ENCODE data around the gene WDR5.
A peak's percentile ranks its signal among the peaks of the same experiment; 100 is the strongest.
"Not testable (repeated sequence)": the region's sequence is repeated elsewhere in the genome, so short reads cannot be mapped to it uniquely, and the experiment has no call there.

WDR5 gene

DNA sequence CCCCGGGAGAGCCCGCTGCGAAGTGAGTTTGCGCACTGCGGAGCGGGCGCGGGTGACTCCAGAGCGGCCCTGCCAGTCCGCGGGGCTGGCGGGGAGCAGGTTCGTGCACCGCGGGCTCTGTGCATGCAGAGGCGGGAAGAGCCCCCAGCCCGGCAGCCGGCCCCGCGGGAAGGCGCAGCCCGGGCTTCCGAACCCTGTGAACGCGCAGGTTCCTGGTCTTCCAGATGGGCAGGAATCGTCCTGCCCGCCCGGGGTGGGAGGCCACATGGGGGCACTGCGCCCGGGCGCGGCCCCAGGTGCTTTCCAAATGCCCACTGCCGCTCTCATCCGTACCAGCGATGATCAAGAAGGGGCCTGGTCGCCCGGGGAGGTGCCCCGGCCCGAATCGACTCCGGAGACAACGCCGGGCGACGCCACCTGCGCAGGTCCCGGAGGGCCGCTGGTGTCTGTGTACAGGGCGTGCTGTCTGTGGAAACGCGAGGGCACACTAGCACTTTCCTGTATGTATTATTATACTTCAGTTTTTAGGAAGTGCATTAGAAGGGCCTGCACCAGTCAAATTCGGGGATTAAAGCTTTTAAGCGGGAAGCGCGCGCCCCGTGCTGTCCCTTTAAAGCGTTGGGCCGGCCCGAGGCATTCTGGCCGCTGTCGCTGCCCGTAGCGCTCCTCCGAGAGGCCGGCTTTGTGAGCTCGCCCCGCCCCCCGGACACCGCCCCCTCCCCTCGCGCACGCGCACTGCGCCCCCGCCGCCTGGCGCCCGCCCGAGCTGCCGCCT lies at the start of gene WDR5:
TSS of gene WDR5 (plus strand) at position 740 of the 775 bp plus-strand sequence. CDS start 3,796 bp downstream, outside the sequence.
- peak; percentile 92 for DNase-seq

DNA sequence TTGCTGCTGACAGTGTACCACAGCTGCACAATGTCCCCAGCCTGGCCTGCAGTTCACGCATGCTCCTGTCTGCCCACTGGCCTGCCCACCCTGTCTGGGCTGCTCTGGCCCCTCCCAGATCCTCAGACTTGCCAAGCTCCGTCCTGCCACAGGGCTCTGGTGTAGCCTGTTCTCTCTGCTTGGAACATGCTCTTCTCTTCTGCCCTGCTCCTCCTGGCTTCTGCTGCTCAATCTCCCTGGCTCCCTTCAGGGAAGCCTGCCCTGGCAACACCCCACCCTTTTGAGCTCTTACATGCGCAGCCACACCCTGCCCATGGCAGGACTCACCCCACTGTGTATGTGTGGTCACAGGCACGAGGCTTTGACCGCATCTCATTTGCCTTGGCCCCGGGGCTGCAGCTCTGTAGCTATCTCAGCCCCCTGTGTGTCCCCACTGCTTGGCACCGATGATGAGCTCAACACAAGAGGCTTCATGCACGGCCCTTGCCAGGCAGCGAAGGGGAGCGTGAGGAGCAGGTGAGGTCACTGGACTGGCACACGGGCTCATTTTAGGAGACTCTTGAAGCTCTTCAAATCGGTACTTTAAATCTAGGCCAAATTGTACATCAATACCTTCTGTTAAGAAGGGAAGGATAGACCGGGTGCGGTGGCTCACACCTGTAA lies 47.7 kb upstream of the WDR5 start:
- DNase-seq: no peak

DNA sequence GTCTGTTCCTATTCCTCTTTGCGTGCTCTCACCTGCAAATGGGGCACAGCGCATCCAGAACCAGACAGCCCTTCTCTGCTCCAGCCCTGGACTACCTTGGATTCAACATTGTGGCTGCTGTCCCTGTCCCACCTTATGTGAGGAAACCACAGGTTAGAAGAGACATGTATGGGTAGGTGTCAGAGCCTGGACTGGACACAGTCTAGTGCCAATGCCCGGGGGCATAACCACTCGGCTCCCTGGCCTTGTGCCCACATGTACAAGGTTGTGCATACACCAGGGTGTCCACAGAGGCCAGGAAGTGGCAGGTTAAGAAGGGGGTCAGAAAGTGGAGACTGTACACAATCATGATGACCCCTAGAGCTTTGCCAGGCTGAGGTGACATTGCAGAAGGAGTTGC lies 45.9 kb upstream of the WDR5 start:
- DNase-seq: no peak

DNA sequence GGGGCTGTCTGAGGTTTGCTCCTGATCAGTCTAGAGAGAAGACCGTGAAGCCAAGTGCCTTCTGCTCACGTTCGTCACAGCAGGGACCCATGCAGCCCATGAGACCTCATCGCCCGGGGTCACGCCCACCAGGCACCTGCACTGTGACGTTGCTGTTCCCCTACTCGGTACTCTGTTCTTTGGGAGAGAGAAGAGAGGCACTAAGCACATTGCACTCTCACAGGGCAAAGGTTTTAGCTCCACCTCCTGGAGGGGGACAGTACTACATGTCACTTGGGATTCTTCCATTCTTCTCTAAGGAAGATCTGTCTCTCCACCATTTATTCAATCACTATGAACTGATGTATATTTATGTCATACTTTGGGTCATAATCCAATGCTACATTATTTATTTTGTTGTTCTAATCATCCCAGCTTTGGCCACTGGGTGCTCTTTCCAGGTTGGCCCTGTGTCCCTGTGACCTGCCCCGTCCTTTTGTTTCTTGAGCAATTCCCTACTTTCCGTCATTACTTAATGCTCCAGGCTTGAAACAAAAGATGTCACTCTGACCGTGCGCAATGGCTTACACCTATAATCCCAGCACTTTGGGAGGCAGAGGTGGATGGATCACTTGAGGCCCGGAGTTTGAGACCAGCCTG lies 36.6 kb upstream of the WDR5 start:
- peak; percentile 63 for DNase-seq

DNA sequence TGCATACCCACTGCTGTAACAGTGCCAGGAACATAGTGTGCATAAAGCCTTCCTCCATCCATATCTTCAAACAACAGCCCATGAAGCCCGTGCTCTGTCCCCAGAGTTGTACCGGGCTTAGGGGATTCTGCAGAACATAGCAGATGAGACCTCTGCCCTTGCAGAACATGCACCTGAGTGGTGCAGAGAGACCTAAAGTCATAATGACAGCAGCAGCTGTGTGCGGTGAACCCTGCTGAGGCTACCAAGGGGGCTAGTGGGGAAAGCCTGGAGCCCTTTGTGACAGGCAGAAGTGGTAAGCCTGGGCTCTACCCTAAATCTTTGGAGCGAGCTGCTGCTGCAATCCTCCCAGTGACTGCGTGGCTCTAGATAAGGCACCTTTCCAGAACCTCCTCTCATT lies 35.8 kb upstream of the WDR5 start:
- DNase-seq: no peak

DNA sequence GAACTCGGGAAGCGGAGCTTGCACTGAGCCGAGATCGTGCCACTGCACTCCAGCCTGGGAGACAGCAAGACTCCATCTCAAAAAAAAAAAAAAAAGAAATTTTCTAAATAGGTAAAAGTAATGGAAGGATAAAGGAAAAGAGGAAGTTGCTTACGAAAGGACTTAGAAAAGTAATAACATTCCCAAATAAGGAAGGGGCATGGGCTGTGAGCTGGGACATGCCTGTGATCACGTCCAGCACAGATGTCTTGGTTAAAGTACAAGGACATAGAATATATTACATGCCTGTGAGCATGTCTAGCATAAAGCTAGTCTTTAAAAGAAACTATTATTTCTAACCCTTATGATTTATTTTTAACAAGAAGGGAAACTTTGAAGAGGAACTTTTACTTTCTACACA lies 34.7 kb upstream of the WDR5 start:
- peak; percentile 14 for DNase-seq

DNA sequence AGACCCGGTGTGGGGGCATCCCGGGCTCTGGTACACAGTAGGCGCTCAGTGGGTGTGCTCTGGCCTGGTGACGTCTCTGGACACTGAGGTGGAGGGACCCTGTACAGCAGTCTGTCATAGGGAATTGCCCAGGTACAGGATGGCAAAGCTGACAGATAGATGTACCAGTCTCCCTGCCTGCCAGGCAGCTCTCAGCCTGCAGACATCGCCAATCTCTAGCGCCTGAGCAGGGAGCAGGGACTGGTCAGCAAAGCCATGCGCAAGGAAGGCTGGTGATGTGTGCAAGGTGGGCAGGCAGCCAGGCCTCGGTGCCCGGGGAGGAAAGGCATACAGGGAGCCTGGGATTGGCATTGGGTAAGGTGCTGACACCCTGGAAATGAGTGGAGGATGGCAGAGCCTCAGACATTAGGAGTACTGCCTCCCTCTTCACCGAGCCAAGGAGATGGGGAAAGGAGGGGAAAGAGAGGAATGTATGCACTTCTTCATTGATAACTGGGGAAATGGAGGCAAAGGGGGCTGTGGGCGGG lies 34.2 kb upstream of the WDR5 start:
- no peak for DNase-seq

DNA sequence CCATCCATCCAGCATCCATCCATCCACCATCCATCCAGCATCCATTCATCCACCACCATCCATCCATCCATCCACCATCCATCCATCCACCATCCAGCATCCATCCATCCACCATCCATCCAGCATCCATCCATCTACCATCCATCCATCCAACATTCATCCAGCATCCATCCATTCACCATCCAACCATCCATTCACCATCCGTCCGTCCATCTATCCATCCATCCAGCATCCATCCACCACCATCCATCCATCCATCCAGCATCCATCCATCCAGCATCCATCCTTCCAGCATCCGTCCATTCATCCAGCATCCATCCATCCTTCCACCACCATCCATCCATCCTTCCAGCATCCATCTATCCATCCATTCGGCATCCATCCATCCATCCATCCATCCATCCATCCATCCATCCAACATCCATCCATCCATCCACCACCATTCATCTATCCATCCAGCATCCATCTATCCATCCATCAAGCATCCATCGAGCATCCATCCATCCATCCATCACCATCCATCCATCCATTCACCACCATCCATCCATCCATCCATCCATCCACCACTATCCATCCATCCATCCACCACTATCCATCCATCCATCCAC lies 32.4 kb upstream of the WDR5 start:
- no peak for DNase-seq

DNA sequence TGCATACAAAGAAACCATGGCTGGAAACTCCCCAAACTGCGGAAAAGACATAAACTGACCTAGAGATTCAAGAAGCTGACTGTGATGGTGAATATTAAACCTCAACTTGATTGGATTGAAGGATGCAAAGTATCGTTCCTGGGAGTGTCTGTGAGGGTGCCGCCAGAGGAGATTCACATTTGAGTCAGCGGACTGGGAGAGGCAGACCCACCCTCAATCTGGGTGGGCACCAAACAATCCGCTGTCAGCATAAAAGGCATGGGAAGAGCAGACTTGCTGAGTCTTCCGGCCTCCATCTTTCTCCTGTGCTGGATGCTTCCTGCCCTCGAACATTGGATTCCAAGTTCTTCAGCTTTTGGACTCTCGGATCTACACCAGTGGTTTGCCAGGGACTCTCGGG lies 24.8 kb upstream of the WDR5 start:
- no peak for DNase-seq

DNA sequence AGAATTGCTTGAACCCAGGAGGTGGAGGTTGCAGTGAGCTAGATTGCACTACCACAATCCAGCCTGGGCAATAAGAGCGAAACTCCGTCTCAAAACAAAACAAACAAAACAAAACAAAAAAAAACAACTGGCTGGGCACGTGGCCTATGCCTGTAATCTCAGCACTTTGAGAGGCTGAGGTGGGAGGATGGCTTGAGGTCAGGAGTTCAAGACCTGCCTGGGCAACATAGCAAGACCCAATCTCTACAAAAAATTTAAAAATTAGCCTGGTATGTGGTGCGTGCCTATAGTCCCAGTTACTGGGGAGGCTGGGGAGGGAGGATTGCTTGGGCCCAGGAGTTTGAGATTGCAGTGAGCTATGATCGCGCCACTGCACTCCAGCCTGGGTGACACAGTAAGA lies 23.3 kb upstream of the WDR5 start:
- no peak for DNase-seq

DNA sequence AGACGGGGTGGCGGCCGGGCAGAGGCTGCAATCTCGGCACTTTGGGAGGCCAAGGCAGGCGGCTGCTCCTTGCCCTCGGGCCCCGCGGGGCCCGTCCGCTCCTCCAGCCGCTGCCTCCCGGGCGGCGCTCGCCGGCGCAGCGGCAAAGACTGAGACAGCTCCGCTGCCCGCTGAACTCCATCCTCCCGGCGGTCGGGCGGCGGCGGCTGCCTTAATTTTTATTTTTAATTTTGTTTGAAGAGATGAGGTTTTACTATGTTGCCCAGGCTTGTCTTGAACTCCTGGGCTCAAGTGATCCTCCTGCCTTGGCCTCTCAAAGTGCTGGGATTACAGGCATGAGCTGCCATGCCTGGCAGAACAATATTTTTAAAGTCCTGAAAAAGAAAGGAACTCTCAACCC lies 16.9 kb upstream of the WDR5 start:
- DNase-seq: not testable (repeated sequence)

DNA sequence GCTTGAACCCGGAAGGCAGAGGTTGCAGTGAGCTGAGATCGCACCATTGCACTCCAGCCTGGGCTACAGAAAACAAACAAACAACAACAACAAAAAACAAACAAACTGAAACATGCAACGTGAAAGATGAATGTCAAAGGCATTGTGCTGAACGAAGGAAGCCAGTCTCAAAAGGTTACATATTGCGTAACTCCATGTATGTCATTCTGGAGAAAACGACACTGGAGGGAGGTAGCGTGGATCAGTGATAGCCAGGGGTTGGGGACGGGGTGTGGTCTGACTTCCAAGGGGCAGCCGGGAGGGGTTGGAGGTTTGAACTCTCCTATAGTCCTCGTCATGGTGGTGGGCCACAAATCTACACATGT lies 12.1 kb upstream of the WDR5 start:
- peak; percentile 62 for DNase-seq

DNA sequence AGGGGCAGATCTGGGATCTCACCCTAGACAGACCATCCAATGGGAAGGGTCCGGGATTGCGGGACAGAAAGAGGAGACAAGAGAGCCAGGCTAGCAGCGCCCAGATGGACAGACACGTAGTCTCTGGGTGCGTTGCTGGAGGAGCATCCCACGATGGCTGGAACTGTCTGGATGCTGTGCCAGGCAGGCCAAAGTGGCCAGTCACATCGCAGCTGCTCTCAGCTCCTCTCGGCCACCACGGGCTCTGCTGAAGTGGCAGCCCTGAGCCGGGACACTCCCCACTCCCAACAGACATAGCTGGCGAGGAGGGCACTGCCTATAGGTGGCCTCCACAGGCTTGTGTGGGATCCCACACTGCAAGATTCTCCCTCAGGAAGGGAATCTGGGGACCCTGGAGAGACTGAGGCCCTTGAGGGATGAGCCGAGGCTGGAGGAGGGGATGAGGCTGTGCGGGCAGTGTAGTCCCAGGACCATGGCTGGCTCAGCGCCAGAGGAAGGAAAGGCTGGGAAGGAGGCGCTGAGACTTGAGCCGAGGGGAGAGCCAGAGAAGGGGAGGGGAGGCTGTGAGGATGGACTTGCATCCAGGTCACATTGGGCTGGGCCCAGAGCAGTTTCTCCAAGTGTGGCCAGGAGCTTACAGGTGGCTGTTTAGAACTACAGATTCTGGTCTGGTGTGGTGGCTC lies 10.3 kb upstream of the WDR5 start:
- DNase-seq: no peak

DNA sequence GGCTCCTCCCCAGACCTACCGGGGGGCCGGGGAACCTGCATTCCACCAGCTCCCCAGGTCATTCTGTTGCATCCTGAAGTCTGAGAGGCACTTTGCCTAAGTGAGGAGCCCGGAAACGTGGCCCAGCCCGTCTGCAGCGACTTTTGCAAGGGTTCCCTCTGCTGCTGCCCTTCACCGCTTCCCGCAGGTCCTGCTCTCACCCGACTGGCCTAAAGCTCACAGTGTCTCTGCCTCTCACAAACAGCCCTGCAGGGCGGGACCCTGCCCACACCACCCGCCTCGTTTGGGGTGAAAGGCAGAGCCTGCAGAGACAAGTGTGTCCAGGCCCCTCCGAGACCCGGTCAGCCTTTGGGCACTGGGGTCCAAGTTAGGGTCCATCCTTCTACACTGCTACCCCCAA lies 9.5 kb upstream of the WDR5 start:
- no peak for DNase-seq

DNA sequence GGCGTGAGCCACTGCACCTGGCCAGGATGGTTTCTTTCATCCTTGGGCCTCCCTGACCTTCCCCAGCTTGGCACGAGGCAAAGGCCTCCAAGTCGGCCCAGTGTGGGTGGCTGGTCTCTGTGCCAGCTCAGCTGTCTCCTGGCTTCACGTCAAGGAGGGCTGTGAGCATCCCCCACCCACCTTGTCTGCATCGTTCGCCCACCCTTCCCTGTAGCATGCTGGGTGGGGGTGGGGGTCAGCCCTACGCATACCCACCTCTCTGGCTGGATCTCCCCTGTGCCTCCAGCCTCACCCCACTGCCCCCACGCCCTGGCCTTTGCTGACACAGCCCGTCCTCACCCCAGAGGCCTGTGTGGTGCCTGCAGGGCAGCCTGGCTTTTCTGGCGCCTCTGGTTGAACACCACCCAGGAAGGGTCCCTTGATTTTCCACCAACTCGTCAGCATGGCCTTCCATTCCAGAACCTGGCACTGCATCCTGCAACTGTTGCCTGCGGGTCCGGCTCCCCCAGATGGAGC lies 8.8 kb upstream of the WDR5 start:
- no peak for DNase-seq

DNA sequence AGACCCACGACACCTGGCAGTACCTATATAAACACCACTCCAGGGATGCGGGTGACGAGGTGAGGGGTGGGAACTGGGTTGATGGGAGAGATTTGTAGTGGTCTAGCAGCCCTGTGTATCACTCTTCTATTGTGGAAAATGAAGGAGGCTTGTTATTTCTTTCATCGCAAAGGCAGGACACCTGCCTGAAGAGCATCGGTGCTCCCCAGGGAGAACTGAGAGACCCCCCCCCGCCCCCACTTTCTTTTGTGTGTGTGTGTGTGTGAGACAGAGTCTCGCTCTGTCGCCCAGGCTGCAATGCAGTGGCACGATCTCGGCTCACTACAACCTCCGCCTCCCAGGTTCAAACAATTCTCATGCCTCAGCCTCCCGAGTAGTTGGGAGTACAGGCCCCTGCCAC lies 8.3 kb upstream of the WDR5 start:
- no peak for DNase-seq

DNA sequence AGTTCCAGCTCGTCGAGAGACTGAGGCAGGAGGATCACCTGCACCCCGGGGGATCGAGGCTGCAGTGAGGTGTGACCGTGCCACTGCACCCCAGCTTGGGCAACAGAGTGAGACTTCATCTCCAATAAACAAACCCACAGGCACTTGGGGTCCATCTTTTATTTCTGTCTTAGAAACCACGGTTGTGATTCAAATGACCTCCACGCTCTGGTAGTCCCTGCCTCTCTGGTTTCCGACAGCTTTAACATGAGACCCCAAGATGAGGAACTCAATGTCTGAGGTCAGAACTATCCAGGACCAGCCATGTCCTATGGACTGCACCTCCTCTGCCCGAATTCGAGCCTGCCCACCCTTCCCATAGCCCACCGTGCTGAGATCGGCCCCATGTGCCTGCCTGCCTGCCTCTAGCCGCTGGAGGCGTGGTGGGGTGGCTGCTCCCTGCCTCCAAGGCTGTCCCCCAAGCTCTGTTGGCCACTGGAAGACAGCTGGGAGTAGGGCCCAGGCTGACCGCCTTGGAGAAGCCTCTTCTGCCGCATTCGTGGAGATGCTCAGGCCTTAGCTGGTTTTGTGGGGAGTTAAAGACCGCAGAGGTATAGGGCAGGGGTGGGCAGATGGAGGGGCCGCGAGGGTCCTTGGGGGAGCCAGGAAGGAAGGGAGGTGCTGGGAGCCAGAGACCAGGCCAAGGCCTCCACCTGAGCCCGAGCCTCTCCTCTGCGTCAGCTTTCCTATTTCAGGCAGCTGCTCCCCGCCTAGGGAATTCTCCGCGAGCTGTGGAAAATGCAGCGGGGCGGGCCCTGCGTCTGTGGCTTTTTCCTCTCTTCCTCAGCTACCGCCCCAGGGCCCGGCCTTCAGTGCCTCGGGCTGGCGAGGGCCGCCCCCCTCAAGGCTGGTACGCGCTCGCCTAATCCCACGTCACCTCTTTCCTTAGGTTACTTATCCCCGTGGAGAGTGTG lies 6.9 kb upstream of the WDR5 start:
- no peak for DNase-seq

DNA sequence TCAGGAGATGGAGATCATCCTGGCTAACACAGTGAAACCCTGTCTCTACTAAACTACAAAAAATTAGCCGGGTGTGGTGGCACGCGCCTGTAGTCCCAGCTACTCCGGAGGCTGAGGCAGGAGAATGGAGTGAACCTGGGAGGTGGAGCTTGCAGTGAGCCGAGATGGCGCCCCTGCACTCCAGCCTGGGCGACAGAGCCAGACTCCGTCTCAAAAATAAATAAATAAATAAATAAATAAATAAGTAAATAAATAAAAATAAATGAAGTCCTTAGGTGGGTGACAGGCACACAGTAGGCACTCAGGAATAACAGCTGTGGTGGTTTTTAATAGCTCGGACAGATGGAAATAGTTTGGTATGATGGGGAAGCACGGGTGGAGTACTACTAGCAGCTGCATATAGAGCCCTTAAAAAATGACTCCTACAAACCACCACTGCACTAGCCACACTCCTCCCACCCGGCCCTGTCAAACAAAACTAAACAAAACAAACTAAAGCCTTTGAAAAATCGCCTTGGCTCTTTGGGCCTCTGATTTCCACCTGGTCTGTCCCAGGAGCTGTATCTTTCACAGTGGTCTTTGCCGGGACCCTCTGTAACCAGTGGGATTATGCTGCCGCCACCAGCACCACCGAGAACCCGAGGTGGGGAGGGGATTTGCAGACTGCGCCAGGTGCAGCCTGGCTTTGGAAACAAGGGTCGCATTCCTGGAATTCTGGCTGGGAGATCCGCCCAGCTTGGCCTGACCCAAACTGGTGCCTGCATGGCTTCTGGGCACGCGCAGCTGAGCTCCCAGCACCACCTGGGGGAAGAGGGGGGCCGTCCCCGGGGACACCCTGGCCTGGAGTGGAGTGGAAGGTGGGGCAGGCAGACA lies 5.1 kb upstream of the WDR5 start:
- no peak for DNase-seq

DNA sequence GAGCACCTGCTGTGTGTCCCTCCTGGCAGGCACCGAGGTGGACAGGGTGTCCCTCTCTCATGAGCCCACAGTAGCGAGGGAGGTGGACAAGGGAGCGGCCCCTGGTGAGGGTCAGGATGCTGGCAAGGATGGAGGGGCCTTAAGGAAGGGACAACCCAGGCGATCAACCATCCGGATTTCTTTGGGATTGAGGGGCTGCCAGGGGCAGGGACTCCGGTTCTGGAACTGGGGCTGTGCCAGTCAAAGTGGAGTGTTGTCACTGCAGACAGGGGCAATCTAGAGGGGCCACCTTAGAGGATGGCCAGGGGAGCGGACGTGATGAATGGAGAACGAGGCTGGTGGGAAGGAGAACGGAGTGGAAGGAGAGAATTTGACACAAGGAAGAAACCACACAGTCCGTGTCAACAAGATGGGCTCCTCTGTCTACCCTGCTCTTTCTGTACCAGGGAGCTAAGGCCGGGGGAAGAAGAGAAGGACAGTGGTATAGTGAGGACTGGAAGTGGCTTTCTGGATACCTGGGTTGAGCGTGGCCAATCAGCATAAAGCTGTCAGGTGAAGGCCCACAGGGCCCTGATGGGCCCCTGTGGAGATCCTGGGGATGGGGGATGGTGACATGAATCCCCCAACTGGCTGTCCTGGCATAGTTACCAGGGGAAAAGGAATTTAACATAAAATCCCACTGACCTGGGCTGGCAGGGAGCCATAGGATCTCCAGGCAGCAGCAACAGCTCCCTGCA lies 4.2 kb upstream of the WDR5 start:
- DNase-seq: no peak

Measured in inflammatory macrophage treated with lipopolysaccharide for 4 hours (primary cell).